ENCODE data around the gene METTL6. TPM values are rescaled to one million over a fixed set of nuclear protein-coding genes. Genes with fewer than 3 reads are reported as not detected.

Gene METTL6
- polyA plus RNA-seq, 1 experiment = 14.4 TPM

DNA sequence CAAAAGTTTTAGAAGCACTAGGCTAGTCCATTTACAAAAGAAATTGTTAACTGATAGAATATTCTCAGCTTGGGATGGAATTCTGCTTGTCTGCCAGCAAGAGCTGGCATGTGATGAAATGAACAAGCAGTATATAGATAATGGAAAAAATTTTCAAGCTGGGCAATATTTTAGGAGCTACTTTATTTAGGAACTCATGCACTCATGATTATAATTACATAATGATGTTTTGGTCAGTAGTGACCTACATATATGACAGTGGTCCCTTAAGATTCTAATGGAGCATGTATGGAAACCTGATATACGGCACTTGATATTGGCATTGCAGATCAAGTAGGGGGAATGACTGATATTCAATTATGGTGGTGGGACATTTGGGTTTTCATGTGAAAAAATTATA lies 6.2 kb upstream of the METTL6 start:
- H3K36me3 ChIP-seq (ENCODE audit: control insufficient read depth, insufficient read depth, low read length) = peaks cover 10% of the 10 kb centered on the region
- POLR2A ChIA-PET = no interaction called here

DNA sequence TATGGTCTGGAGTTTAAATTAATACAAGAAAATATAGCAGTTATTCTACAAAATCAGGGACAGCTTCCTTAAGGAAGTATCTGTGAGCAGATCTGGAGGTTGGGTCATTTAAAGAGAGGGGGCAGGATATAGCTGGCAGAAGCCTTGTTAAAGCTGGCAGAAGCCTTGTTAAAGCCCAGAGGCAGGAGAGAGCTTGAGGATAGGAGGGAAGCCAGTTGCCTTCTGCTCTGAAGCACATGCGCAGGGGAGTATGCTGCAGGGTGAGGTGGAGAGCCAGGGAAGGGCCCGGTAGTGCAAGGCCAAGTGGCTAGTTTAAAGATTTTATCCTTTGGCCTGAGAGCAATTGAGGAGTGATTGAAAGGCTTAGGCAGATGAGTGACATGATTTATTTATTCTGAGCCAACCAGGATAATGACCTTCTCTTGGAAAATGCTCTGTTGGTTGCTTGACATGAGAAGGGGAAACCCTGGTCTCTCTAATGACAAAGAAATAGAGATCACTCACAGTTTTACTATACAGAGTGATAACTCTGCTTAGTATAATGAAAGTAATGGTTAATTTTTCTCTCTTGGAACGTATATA lies 4.0 kb upstream of the METTL6 start:
- H3K27me3 ChIP-seq (ENCODE audit: control insufficient read depth, insufficient read depth, low read length) = no peaks in the 10 kb centered on the region
- H3K36me3 ChIP-seq (ENCODE audit: control insufficient read depth, insufficient read depth, low read length) = peaks cover 7% of the 10 kb centered on the region
- TF ChIP-seq, protein P1, sequence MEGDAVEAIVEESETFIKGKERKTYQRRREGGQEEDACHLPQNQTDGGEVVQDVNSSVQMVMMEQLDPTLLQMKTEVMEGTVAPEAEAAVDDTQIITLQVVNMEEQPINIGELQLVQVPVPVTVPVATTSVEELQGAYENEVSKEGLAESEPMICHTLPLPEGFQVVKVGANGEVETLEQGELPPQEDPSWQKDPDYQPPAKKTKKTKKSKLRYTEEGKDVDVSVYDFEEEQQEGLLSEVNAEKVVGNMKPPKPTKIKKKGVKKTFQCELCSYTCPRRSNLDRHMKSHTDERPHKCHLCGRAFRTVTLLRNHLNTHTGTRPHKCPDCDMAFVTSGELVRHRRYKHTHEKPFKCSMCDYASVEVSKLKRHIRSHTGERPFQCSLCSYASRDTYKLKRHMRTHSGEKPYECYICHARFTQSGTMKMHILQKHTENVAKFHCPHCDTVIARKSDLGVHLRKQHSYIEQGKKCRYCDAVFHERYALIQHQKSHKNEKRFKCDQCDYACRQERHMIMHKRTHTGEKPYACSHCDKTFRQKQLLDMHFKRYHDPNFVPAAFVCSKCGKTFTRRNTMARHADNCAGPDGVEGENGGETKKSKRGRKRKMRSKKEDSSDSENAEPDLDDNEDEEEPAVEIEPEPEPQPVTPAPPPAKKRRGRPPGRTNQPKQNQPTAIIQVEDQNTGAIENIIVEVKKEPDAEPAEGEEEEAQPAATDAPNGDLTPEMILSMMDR (IDR thresholded peaks at IDR 0.05; ENCODE audit: insufficient read depth, low read depth, low read length) = no peak
- ChIA-PET POLR2A (no interaction called here), CTCF (interaction anchor here (1.1 kb wide), 2 partner anchors 12 to 15 kb away, joined by 3 to 5 read pairs; no protein-coding TSS in a partner anchor)
- no peak overlapping the region for H3K4me3 ChIP-seq (ENCODE audit: low read depth, low read length)
- DNase-seq (ENCODE audit: low read depth) = no peak

More for the DNA sequence above, 6.2 kb upstream of the METTL6 start:
- CTCF ChIA-PET = no interaction called here
- H3K27me3 ChIP-seq (ENCODE audit: control insufficient read depth, insufficient read depth, low read length) = no peaks in the 10 kb centered on the region
- TF ChIP-seq, protein P1 (IDR thresholded peaks at IDR 0.05; ENCODE audit: insufficient read depth, low read depth, low read length) = no peak
- no peak for DNase-seq (ENCODE audit: low read depth)
- no peak overlapping the region for H3K4me3 ChIP-seq (ENCODE audit: low read depth, low read length)

DNA sequence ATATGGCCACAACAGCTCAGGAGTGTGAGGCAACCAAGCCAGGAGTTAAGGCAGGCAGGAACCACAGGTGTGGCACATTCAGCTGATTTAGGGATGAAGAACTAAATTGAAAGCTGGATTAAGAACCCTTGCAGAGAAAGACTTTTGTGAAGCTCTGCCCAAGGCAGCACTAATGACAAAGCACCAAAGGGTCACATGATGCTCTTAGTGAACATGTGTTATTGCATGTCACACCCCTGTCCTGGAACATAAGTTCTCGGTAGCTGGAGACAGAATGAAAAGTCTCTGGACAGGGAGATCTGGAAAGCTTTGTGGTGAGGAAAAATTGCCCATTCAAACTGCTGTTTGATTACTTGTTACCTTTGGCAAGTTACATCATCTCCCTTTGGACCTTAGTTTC lies 3.3 kb upstream of the METTL6 start:
- TF ChIP-seq, protein P1 (IDR thresholded peaks at IDR 0.05; ENCODE audit: insufficient read depth, low read depth, low read length) = no peak
- CTCF ChIA-PET = interaction anchor here (0.7 to 1.1 kb wide), 2 partner anchors 12 to 164 kb away, joined by 3 read pairs; no protein-coding TSS in a partner anchor
- no peak for DNase-seq (ENCODE audit: low read depth)
- Histone ChIP-seq H3K36me3 (ENCODE audit: control insufficient read depth, insufficient read depth, low read length) (peaks cover 5% of the 10 kb centered on the region; the same call in 1 of the 2 replicates), H3K27me3 (ENCODE audit: control insufficient read depth, insufficient read depth, low read length) (no peaks in the 10 kb centered on the region), H3K4me3 (ENCODE audit: low read depth, low read length) (no peak overlapping the region)
- POLR2A ChIA-PET = no interaction called here

DNA sequence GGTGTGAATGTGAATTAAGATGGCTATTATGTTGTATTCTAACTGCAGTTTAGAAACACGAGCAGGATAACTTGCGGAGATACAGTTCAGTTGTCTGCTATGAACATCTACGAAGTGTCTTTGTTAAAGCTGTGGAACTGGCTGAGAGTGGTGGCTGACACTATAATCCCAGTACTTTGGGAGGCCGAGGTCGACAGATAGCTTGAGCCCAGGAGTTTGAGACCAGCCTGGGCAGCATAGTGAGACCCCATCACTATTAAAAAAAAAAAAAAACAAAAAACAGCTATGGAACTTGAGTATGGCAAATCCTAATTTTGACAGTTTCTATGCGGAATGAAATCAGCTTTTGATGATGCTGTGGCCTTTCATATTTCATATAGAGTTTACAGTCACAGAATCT lies 1.7 kb upstream of the METTL6 start:
- ChIA-PET POLR2A (no interaction called here), CTCF (interaction anchor here (0.7 kb wide), 1 partner anchor 128 kb away, joined by 3 read pairs; no protein-coding TSS in a partner anchor)
- peaks cover 2% of the 10 kb centered on the region; the same call in 1 of the 2 replicates for H3K36me3 ChIP-seq (ENCODE audit: control insufficient read depth, insufficient read depth, low read length)
- H3K4me3 ChIP-seq (ENCODE audit: low read depth, low read length) = peak overlapping the region; percentile 82
- no peaks in the 10 kb centered on the region for H3K27me3 ChIP-seq (ENCODE audit: control insufficient read depth, insufficient read depth, low read length)
- TF ChIP-seq, protein P1 (IDR thresholded peaks at IDR 0.05; ENCODE audit: insufficient read depth, low read depth, low read length) = no peak
- no peak for DNase-seq (ENCODE audit: low read depth)

DNA sequence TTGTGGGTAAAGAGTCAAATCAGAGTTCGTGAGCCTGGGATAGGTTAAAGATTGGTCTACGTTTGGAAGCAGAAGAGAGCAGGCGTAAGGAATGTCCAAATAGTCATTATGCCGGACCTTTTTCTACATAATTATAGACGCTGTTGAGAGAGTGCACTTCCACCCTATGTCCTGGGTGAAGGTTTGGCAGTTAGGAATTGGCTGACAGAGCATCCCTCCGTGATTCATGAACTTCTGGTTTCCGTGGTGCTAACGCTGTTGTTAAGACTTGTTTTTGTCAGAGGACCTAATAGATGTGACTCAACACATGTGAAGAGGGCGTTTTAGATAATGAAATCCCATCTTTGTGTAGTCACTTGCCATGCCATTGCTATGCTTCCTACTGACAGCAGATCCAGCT lies 1.2 kb upstream of the METTL6 start:
- TF ChIP-seq, protein P1 (IDR thresholded peaks at IDR 0.05; ENCODE audit: insufficient read depth, low read depth, low read length) = no peak

More for the DNA sequence above, 1.2 kb upstream of the METTL6 start:
- H3K36me3 ChIP-seq (ENCODE audit: control insufficient read depth, insufficient read depth, low read length) = peaks cover 4% of the 10 kb centered on the region; the same call in 1 of the 2 replicates
- H3K27me3 ChIP-seq (ENCODE audit: control insufficient read depth, insufficient read depth, low read length) = no peaks in the 10 kb centered on the region
- DNase-seq (ENCODE audit: low read depth) = peak; percentile 20
- ChIA-PET CTCF (no interaction called here), POLR2A (no interaction called here)
- H3K4me3 ChIP-seq (ENCODE audit: low read depth, low read length) = peak overlapping the region; percentile 82
